Natural killer cell treated with Interleukin-12 subunit alpha and Interleukin-12 subunit beta and Interleukin-15 and Interleukin-18, amount 100 ng/mL, for 72 hours (primary cell): ENCODE data around the gene DOCK2. TPM values are rescaled to one million over a fixed set of nuclear protein-coding genes. Genes with fewer than 3 reads are reported as not detected.

Experiments used
- ATAC-seq, 2 donors: fragments of 150-1000 bp; cut with Tn5 transposase in 1 of 2; sonication (Bioruptor Pico), chemical (Tn5 transposase) in 1 of 2; 2 replicates each; pipeline ENCODE4 v1.10.0; 2021
- DNase-seq: peaks from one replicate; pipeline ENCODE4 v3.0.0; 2022; ENCODE audit warnings: low spot score
- H3K27ac Mint-ChIP-seq, 2 donors: 1 replicate in 1 of 2; 2 replicates in 1 of 2; pipeline ENCODE4 v1.8.0; 2022; ENCODE audit warnings: mixed read lengths in 2 of 2, mild to moderate bottlenecking in 1 of 2, moderate library complexity in 1 of 2
- H3K27me3 Mint-ChIP-seq, 2 donors: 1 replicate in 1 of 2; 2 replicates in 1 of 2; pipeline ENCODE4 v1.8.0; 2022; ENCODE audit warnings: mixed read lengths in 2 of 2
- H3K36me3 Mint-ChIP-seq: one replicate; pipeline ENCODE4 v1.8.0; 2022; ENCODE audit warnings: mixed read lengths
- H3K4me1 Mint-ChIP-seq, 2 donors: 1 replicate in 1 of 2; 2 replicates in 1 of 2; pipeline ENCODE4 v1.8.0; 2022; ENCODE audit warnings: low read depth in 2 of 2, mixed read lengths in 2 of 2, mild to moderate bottlenecking in 1 of 2
- H3K4me3 Mint-ChIP-seq: one replicate; pipeline ENCODE4 v1.8.0; 2022; ENCODE audit warnings: mixed read lengths
- H3K9me3 Mint-ChIP-seq: 2 replicates; pipeline ENCODE4 v1.8.0; 2022; ENCODE audit warnings: mixed read lengths
- total RNA-seq, 2 donors: library from RNA; stranded (reverse); gene quantifications; one replicate each; pipeline ENCODE4 v1.2.3, GENCODE V29; 2022

Gene DOCK2
- total RNA-seq, 2 donors from 2014 or later = 461 to 526 TPM

- DNase-seq (no peak), ATAC-seq (peak in 1 of 2 donors; percentile 48)
- no peak within 1 kb of the TSS for H3K27ac Mint-ChIP-seq
- no peaks in the 10 kb centered on the region for H3K27me3 Mint-ChIP-seq
- peaks cover 0 to 16% of the 10 kb centered on the region in 2 donors for H3K4me1 Mint-ChIP-seq
- H3K36me3 Mint-ChIP-seq = peaks cover 10% of the 10 kb centered on the region
- H3K9me3 Mint-ChIP-seq = no peaks in the 10 kb centered on the region
- H3K4me3 Mint-ChIP-seq = no peak within 1 kb of the TSS
Measured at GRCh38 chr5:169980418-169981053, 343.5 kb downstream of the DOCK2 start, which contains the start of gene INSYN2B. TSS of gene INSYN2B (minus strand) at chr5:169980495. CDS start at chr5:169883898, 96,597 bp downstream.

GRCh38 chr5:169988206-169988605, 351.1 kb downstream of the DOCK2 start:
- ATAC-seq (no peak), DNase-seq (no peak)
- no peaks in the 10 kb centered on the region for H3K9me3 Mint-ChIP-seq
- H3K4me3 Mint-ChIP-seq = no peak overlapping the region
- H3K36me3 Mint-ChIP-seq = peaks cover 23% of the 10 kb centered on the region
- H3K4me1 Mint-ChIP-seq = peaks cover 0 to 10% of the 10 kb centered on the region in 2 donors
- no peak overlapping the region for H3K27ac Mint-ChIP-seq
- H3K27me3 Mint-ChIP-seq = no peaks in the 10 kb centered on the region

- Mint-ChIP-seq H3K4me3 (no peak overlapping the region), H3K27ac (no peak overlapping the region), H3K4me1 (peaks cover 0 to 6% of the 10 kb centered on the region in 2 donors), H3K9me3 (no peaks in the 10 kb centered on the region), H3K27me3 (no peaks in the 10 kb centered on the region), H3K36me3 (peaks cover 26% of the 10 kb centered on the region)
- DNase-seq (no peak), ATAC-seq (no peak)
Measured at GRCh38 chr5:169988947-169989346, 351.9 kb downstream of the DOCK2 start.

GRCh38 chr5:169989365-169989764, 352.3 kb downstream of the DOCK2 start:
- Mint-ChIP-seq H3K27ac (no peak overlapping the region), H3K4me1 (peaks cover 0 to 10% of the 10 kb centered on the region in 2 donors), H3K9me3 (no peaks in the 10 kb centered on the region), H3K36me3 (peaks cover 30% of the 10 kb centered on the region), H3K27me3 (no peaks in the 10 kb centered on the region), H3K4me3 (no peak overlapping the region)
- DNase-seq (no peak), ATAC-seq (no peak)

- H3K27ac Mint-ChIP-seq = no peak overlapping the region
- no peaks in the 10 kb centered on the region for H3K27me3 Mint-ChIP-seq
- peaks cover 25% of the 10 kb centered on the region for H3K36me3 Mint-ChIP-seq
Measured at GRCh38 chr5:169991115-169991869, 354.2 kb downstream of the DOCK2 start.

GRCh38 chr5:169992789-169993484, 355.9 kb downstream of the DOCK2 start:
- Mint-ChIP-seq H3K27ac (no peak overlapping the region), H3K9me3 (no peaks in the 10 kb centered on the region), H3K27me3 (no peaks in the 10 kb centered on the region), H3K4me1 (peaks cover 0 to 10% of the 10 kb centered on the region in 2 donors), H3K36me3 (peaks cover 25% of the 10 kb centered on the region), H3K4me3 (no peak overlapping the region)
- DNase-seq (no peak), ATAC-seq (no peak)

More at GRCh38 chr5:169991115-169991869, 354.2 kb downstream of the DOCK2 start:
- ATAC-seq (no peak), DNase-seq (no peak)
- H3K4me1 Mint-ChIP-seq = peaks cover 0 to 7% of the 10 kb centered on the region in 2 donors
- no peak overlapping the region for H3K4me3 Mint-ChIP-seq
- no peaks in the 10 kb centered on the region for H3K9me3 Mint-ChIP-seq

- H3K9me3 Mint-ChIP-seq = no peaks in the 10 kb centered on the region
- DNase-seq (no peak), ATAC-seq (no peak)
- peaks cover 29% of the 10 kb centered on the region for H3K36me3 Mint-ChIP-seq
- no peak overlapping the region for H3K27ac Mint-ChIP-seq
- no peaks in the 10 kb centered on the region for H3K27me3 Mint-ChIP-seq
- H3K4me3 Mint-ChIP-seq = no peak overlapping the region
- peaks cover 0 to 10% of the 10 kb centered on the region in 2 donors for H3K4me1 Mint-ChIP-seq
Measured at GRCh38 chr5:169993485-169993790, 356.4 kb downstream of the DOCK2 start.

- Mint-ChIP-seq H3K9me3 (no peaks in the 10 kb centered on the region), H3K27me3 (no peaks in the 10 kb centered on the region), H3K27ac (no peak overlapping the region), H3K36me3 (peaks cover 39% of the 10 kb centered on the region), H3K4me3 (no peak overlapping the region), H3K4me1 (peaks cover 0 to 9% of the 10 kb centered on the region in 2 donors)
- no peak for ATAC-seq
- DNase-seq = no peak
Measured at GRCh38 chr5:169997798-169998197, 360.7 kb downstream of the DOCK2 start.

GRCh38 chr5:169999621-170000020, 362.5 kb downstream of the DOCK2 start:
- Mint-ChIP-seq H3K4me1 (peaks cover 0 to 6% of the 10 kb centered on the region in 2 donors), H3K27me3 (no peaks in the 10 kb centered on the region), H3K36me3 (peaks cover 40% of the 10 kb centered on the region), H3K9me3 (no peaks in the 10 kb centered on the region), H3K4me3 (no peak overlapping the region), H3K27ac (no peak overlapping the region)
- ATAC-seq (no peak), DNase-seq (no peak)

- ATAC-seq (no peak), DNase-seq (no peak)
- Mint-ChIP-seq H3K4me3 (no peak overlapping the region), H3K9me3 (no peaks in the 10 kb centered on the region), H3K4me1 (peaks cover 0 to 6% of the 10 kb centered on the region in 2 donors), H3K27ac (no peak overlapping the region), H3K36me3 (peaks cover 38% of the 10 kb centered on the region), H3K27me3 (no peaks in the 10 kb centered on the region)
Measured at GRCh38 chr5:170000155-170000554, 363.1 kb downstream of the DOCK2 start.

GRCh38 chr5:170006021-170006420, 368.9 kb downstream of the DOCK2 start:
- Mint-ChIP-seq H3K27me3 (no peaks in the 10 kb centered on the region), H3K36me3 (peaks cover 29% of the 10 kb centered on the region), H3K27ac (no peak overlapping the region), H3K4me1 (peaks cover 0 to 3% of the 10 kb centered on the region in 2 donors), H3K9me3 (no peaks in the 10 kb centered on the region), H3K4me3 (no peak overlapping the region)
- DNase-seq = no peak
- ATAC-seq = no peak

- Mint-ChIP-seq H3K4me3 (no peak overlapping the region), H3K27me3 (no peaks in the 10 kb centered on the region), H3K4me1 (peaks cover 0 to 3% of the 10 kb centered on the region in 2 donors), H3K9me3 (no peaks in the 10 kb centered on the region), H3K36me3 (peaks cover 19% of the 10 kb centered on the region), H3K27ac (no peak overlapping the region)
- DNase-seq = no peak
- no peak for ATAC-seq
Measured at GRCh38 chr5:170008376-170008775, 371.3 kb downstream of the DOCK2 start.

- Mint-ChIP-seq H3K27me3 (no peaks in the 10 kb centered on the region), H3K9me3 (no peaks in the 10 kb centered on the region), H3K36me3 (peaks cover 14% of the 10 kb centered on the region), H3K27ac (no peak overlapping the region), H3K4me1 (peaks cover 0 to 6% of the 10 kb centered on the region in 2 donors), H3K4me3 (no peak overlapping the region)
- ATAC-seq (no peak), DNase-seq (no peak)
Measured at GRCh38 chr5:170010595-170010994, 373.5 kb downstream of the DOCK2 start.

GRCh38 chr5:170011751-170012150, 374.7 kb downstream of the DOCK2 start:
- Mint-ChIP-seq H3K4me1 (peaks cover 0 to 6% of the 10 kb centered on the region in 2 donors), H3K27ac (no peak overlapping the region), H3K36me3 (peaks cover 18% of the 10 kb centered on the region), H3K27me3 (no peaks in the 10 kb centered on the region), H3K9me3 (no peaks in the 10 kb centered on the region), H3K4me3 (no peak overlapping the region)
- DNase-seq (no peak), ATAC-seq (no peak)
